ENCODE measurements around the gene EBF4. TPM values are rescaled to one million over a fixed set of nuclear protein-coding genes. Genes with fewer than 3 reads are reported as not detected.

Gene EBF4
- total RNA-seq, 1 donor from 2014 or later, result 5.1 TPM

DNA sequence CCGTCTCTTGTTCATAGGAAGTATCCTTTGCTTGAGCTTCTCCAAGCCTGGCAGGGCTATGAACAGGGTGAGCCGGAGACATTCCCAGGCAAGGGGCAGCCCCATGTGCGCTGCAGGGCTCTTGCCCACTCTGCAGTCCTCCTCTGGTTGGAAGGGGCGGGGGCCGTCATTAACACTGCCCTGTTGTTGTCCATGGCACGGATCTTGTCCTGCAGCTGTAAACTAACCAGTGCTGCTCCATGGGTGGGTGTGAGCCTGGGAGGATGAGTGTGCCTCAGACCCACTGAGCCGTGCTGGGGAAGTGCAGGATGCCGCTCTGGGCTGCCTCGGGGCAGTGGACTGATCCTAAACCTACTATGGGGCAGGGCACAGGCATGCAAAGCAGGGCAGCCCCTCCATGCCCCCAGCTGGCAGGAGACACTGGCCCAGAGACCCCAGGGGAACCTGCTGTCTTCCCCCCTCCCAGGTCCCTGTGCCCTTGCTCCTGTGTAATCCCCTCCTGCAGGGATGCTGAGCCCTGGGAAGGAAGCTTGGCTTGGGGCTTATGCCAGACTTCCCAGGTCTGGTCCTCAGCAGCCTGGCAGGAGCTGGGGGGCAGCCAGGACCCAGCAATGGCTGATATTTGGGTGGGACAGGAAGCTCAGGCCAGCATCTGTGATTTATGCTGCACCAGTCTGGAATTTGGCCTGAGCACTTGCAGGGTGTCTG lies 8.5 kb downstream of the EBF4 start:
- DNase-seq (ENCODE audit: low read depth), result no peak

DNA sequence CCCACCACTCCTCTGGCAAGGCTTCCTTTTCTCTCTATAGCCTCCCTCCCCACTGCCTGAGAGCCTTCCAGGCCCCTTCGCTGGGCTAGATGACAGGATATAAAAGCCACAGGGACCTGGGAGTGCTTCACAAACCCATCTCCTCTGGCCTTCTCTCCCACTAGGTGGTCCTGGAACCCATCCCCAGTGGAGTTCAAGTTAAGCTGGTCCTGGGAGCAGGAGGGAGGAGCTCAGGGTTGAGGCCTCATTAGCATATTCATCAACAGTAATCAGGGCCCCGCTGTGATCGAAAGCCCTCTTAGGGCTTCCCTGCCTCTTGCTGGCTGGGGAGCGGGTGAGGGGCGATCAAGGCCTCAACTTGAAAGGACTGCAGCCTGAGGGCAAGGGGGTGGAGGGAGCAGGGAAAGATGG lies 9.1 kb downstream of the EBF4 start:
- DNase-seq (ENCODE audit: low read depth), result no peak

- DNase-seq (ENCODE audit: low read depth), result no peak
Measured at GRCh38 chr20:2703716-2704475, 11.3 kb downstream of the EBF4 start.

- DNase-seq (ENCODE audit: low read depth), result no peak
Measured at GRCh38 chr20:2705931-2706645, 13.5 kb downstream of the EBF4 start.

DNA sequence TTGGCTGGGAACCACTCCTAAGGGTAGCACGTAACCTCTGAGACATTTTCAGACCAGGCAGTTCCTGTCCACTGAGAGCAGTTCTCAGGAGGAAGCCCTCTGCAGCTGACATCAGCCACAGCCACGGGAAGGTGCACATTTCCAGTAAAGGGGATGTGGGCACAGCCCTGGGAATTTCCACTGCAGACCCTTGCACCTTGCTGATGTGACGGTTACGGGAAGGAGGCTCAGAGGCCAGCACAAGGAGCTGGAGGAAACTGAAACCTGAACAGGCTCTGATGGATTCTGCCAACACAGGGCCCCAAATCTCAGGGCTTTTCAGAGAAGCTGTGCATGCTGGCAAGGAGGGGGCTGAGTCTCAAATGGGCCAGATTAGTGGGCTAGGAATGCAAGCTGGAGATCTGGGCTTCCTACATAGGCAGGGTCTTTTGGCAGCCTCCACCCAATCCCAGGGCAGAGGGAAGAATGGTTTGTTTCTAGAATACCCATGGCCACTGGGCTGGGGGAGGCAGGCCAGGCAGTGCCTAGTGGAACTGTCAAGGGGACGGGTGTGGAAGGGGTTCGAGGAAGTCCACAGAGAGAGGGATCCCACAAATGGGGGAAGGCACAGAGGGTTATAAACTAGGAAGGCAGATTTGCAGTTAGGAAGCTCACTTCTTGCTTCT lies 14.2 kb downstream of the EBF4 start:
- no peak for DNase-seq (ENCODE audit: low read depth)

DNA sequence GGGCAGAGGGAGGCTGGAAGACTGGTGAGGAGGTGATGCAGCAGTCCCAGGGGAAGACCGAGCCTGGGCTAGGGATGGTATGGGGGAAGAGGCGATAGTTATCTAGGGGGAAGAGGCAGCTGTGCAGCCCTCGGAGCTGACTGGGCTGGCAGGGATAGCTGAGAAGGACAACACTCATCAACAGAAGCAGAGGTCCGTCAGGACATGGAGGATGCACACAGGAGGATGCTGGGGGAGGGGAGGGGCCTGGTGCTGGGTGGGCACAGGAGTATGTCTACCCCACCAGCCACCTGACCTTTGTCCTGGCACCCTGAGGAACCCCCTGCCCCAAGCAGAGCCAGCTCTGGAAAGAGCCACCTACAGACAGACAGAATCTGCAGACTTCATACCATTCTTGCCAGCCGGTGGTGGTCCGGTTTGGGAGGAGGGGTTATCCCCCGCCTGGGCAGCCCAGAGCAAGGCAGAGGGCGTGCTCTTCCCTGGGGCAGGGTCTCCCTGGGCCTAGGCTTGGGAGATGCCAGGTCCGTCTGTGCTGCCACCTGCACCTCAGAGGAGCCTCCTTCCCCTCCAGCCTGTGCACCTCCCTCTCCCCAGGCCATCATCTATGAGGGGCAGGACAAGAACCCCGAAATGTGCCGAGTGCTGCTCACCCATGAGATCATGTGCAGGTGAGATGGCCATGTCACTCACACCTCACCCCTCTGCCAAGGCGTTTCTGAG lies 14.9 kb downstream of the EBF4 start:
- DNase-seq (ENCODE audit: low read depth), result no peak

- DNase-seq (ENCODE audit: low read depth), result no peak
Measured at GRCh38 chr20:2708073-2708415, 15.5 kb downstream of the EBF4 start.

DNA sequence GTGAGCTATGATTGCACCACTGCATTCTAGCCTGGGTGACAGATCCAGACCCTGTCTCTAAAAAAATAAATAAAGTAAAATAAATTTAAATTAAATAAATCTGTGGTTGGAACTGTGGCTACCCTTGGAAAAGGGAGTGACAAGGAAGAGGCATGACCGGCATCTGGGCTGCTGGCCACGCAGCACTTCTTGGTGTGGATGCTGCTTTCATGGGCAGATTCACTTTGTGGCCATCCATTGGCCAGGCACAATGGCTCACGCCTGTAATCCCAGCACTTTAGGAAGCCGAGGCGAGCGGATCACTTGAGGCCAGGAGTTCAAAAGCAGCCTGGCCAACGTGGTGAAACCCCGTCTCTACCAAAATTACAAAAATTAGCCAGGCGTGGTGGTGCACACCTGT lies 16.1 kb downstream of the EBF4 start:
- no peak for DNase-seq (ENCODE audit: low read depth)

DNA sequence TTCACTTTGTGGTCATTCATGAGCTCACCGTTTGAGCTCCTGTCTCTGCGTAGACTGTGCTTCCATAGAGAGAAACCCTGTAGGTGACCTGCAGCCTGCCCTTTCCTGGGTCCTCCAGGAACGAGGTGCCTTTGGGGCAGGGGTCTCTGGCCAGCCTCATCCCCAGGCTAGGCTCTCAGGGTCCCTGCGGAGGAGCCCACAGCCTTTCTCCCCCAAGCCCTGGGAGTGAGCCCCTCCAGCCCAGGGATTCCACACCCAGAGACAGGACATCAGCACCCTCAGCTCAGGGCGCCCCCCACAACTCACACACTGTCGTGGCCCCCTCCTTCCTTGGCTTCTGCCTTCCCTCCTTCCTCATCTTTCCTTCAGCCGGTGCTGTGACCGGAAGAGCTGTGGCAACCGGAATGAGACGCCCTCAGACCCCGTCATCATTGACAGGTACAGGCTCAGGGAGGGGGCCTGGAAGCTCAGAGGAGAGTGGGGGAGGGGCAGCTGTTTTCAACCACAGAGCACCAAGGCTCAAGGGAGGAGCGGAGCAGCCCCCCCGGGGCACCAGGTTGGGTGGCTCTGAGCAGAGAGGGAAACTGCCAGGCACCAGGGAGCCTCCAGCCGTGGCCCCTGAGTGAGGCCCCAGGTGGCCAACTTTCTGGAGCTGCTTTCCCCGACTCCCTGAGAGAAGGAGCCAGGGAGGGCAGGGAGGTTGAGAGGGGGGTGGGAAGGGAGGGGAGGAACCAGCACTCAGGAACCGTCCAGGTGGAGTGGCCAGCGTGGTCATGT lies 16.8 kb downstream of the EBF4 start:
- DNase-seq (ENCODE audit: low read depth), result no peak

- peak; percentile 5 for DNase-seq (ENCODE audit: low read depth)
Measured at GRCh38 chr20:2713285-2713684, 20.7 kb downstream of the EBF4 start.

DNA sequence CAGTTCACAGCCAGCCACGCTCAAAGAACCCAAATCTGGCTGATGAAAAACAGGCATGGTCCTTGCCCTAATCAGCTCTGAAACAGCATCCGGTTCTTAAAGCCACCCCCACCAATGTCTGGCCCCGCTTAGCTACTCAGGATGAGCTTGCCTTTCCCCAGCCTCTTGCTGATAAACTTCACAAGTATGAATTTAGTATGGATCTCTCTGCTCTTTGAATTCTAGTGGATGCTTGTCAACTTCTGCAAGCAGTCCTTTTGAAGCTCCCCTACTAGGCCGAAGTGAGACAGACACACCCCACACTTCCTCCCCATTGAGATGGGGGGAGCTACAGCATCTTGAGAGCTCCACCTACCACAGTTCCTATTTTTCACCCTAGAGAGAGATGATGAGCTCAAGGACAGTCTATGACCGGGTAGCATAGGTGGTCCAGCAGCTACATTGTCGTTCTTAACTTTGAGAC lies 36.7 kb downstream of the EBF4 start:
- DNase-seq (ENCODE audit: low read depth), result no peak

DNA sequence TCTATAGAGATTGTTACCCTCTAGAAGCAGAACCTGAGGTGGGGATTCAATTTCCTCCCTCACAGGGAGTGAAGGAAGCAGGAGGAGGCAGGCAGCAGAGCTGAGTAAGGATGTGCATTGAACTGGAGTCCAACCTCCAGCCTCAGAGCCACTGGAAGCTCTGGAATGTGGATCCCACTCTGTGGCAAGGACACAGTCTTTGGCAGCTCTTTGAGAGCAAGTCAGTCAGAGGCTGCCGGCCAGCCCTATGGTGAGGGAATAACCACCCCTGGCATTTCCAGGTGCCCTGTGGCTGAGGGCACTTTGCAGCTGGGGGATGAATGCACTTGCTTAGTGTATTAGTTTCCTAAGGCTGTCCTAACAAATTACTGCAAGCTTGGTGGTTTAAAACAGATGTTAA lies 37.2 kb downstream of the EBF4 start:
- no peak for DNase-seq (ENCODE audit: low read depth)

- DNase-seq (ENCODE audit: low read depth), result no peak
Measured at GRCh38 chr20:2734899-2735298, 42.3 kb downstream of the EBF4 start.

GRCh38 chr20:2736441-2736840 lies 43.9 kb downstream of the EBF4 start:
- DNase-seq (ENCODE audit: low read depth), result no peak

- no peak for DNase-seq (ENCODE audit: low read depth)
Measured at GRCh38 chr20:2738331-2739041, 45.9 kb downstream of the EBF4 start.

DNA sequence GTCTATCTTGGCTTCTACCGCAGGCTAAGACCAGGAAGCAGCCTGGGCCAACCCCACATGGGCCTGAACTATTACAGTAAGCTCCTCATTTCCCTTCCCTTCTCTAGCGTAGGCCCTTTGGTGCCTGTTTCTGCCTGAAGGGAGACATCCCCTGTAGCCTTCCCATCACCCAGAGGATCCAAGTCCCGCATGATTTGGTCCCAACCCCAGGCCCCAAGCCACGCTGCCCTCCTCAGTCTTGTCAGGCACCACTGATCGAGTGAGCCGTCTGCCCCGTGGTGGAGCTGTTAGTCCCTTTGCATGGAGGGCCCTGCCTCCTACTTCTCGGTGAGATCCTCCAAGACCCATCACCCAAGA lies 46.4 kb downstream of the EBF4 start:
- no peak for DNase-seq (ENCODE audit: low read depth)

- no peak for DNase-seq (ENCODE audit: low read depth)
Measured at GRCh38 chr20:2740702-2741101, 48.1 kb downstream of the EBF4 start.

GRCh38 chr20:2741463-2741862 lies 48.9 kb downstream of the EBF4 start:
- DNase-seq (ENCODE audit: low read depth), result no peak

GRCh38 chr20:2741881-2742280 lies 49.3 kb downstream of the EBF4 start:
- no peak for DNase-seq (ENCODE audit: low read depth)

DNA sequence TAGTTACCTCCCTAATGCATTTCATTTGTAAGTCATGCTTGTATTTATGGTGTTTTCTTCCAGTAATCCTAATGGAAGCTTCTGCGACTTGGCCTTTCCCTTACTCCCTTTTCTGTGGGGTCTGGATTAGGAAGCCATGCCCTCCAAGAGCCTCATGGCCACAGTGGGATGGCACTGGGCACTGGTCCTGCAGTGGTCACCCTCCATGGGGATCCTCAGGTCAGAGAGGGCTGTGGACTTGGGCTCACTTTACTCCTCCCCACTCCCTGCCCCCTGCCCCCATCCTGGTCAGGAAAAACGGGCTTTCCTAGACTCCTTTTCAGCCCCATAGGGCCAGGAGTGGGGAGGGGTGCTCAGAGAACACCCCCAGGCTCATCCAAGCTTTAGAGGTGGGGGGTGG lies 49.9 kb downstream of the EBF4 start:
- no peak for DNase-seq (ENCODE audit: low read depth)
